ENCODE data around the gene SCEL. TPM values are rescaled to one million over a fixed set of nuclear protein-coding genes. Genes with fewer than 3 reads are reported as not detected.

SCEL gene
- total and polyA plus RNA-seq, 2 donors (not counting 3 experiments of a cell fraction or from before 2014, with no cell fraction given), result not detected

DNA sequence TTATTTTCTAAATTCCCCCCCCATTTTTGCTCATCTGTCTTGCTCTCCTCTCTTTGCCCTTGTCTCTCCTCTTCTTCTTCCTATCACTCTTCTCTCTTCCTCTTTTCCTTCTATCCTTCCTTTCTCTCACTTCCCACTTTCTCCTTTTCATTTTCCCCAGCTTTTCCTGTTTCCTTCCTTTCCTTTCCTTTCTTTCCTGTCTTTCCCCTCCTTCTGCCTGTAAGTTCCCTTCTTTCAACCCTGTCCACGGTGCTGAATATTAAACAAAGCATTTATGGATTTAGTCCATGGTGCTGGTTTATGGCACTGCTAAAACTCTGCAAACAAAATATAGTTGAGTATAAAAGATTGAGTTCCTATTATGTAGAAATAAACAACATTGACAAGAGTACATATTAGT lies 27.6 kb downstream of the SCEL start:
- BruUV-seq (replicated peaks), result no TSS peak
- no peaks in the 10 kb centered on the region for H3K9me1 ChIP-seq (replicated peaks; ENCODE audit: control insufficient read depth, extremely low read depth, insufficient read depth, low read length)
- no peaks in the 10 kb centered on the region for H3K79me2 ChIP-seq (ENCODE audit: control insufficient read depth, insufficient read depth, low read length)
- intact Hi-C loops (cut with micrococcal nuclease), result loop anchor here (10.0 kb wide), 1 partner anchor 538 kb away; the partner anchor contains the start of gene FBXL3
- dilution Hi-C loops (cut with MboI; ENCODE audit: extremely low pct_ligation_motif_present, low sequenced_read_pairs), result no loop called here
- H3K4me2 ChIP-seq (ENCODE audit: insufficient read depth, low read length), result no peak overlapping the region
- ChIA-PET POLR2A (no interaction called here), CTCF (interaction anchor here (1.6 to 4.3 kb wide), 3 partner anchors 41 to 85 kb away, joined by 3 to 29 read pairs (median 21); no protein-coding TSS in a partner anchor)
- no peak overlapping the region for H3K9ac ChIP-seq (replicated peaks; ENCODE audit: extremely low read depth, insufficient read depth, low read length)
- no peak overlapping the region for H3K4me3 ChIP-seq (replicated peaks in 1 of 3; ENCODE audit: insufficient read depth in 1 of 3, low read depth in 1 of 3, low read length in 3 of 3)
- H3K27ac ChIP-seq (ENCODE audit: insufficient read depth, low read depth, low read length), result no peak overlapping the region
- TF ChIP-seq EZH2 (IDR thresholded peaks at IDR 0.05; ENCODE audit: borderline replicate concordance, low read depth, low read length, severe bottlenecking) (no peak), POLR2AphosphoS5 (IDR thresholded peaks at IDR 0.05; ENCODE audit: insufficient read depth, low read depth, low read length) (no peak), FOS (IDR thresholded peaks at IDR 0.05; ENCODE audit: borderline replicate concordance, insufficient read depth, low read length) (no peak), MYC (IDR thresholded peaks at IDR 0.05; ENCODE audit: low read depth, low read length) (no peak), JUN (IDR thresholded peaks at IDR 0.05; ENCODE audit: borderline replicate concordance, insufficient read depth, insufficient read length, low read depth) (no peak), GATA2 (IDR thresholded peaks at IDR 0.05; ENCODE audit: insufficient read depth, insufficient read length, low read depth, low read length) (no peak), POLR2A (IDR thresholded peaks at IDR 0.05; ENCODE audit: low read depth, low read length) (no peak)
- TF ChIP-seq, protein P1, sequence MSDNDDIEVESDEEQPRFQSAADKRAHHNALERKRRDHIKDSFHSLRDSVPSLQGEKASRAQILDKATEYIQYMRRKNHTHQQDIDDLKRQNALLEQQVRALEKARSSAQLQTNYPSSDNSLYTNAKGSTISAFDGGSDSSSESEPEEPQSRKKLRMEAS (IDR thresholded peaks at IDR 0.05; ENCODE audit: insufficient read depth, insufficient read length), result no peak
- TF ChIP-seq, protein P2, sequence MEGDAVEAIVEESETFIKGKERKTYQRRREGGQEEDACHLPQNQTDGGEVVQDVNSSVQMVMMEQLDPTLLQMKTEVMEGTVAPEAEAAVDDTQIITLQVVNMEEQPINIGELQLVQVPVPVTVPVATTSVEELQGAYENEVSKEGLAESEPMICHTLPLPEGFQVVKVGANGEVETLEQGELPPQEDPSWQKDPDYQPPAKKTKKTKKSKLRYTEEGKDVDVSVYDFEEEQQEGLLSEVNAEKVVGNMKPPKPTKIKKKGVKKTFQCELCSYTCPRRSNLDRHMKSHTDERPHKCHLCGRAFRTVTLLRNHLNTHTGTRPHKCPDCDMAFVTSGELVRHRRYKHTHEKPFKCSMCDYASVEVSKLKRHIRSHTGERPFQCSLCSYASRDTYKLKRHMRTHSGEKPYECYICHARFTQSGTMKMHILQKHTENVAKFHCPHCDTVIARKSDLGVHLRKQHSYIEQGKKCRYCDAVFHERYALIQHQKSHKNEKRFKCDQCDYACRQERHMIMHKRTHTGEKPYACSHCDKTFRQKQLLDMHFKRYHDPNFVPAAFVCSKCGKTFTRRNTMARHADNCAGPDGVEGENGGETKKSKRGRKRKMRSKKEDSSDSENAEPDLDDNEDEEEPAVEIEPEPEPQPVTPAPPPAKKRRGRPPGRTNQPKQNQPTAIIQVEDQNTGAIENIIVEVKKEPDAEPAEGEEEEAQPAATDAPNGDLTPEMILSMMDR (IDR thresholded peaks at IDR 0.05; ENCODE audit: extremely low read depth in 1 of 2, insufficient read depth in 1 of 2, low read depth in 1 of 2, low read length in 2 of 2), result no peak
- no peaks in the 10 kb centered on the region for H3K9me3 ChIP-seq (replicated peaks; ENCODE audit: control insufficient read depth, insufficient read depth, low read length)
- H3K4me1 ChIP-seq (ENCODE audit: control insufficient read depth, extremely low read depth, insufficient read depth, low read length), result no peaks in the 10 kb centered on the region
- peaks cover 9 to 11% of the 10 kb centered on the region in 2 experiments for H3K27me3 ChIP-seq (ENCODE audit: control insufficient read depth in 2 of 2, insufficient read depth in 2 of 2, low read length in 2 of 2)
- no peaks in the 10 kb centered on the region for H3K36me3 ChIP-seq (ENCODE audit: control insufficient read depth in 2 of 2, extremely low read depth in 1 of 2, insufficient read depth in 2 of 2, low read length in 2 of 2)
- H2AFZ ChIP-seq (ENCODE audit: low read depth, low read length), result no peak overlapping the region
- DNase-seq (ENCODE audit: low read depth, low spot score), result peak; percentile 26
- FAIRE-seq, result no peak
- no peaks in the 10 kb centered on the region for H4K20me1 ChIP-seq (replicated peaks; ENCODE audit: control insufficient read depth, extremely low read depth, insufficient read depth, low read length)

Data from endothelial cell of umbilical vein (primary cell).